GM10847 (cell line): ENCODE data around the gene SDK1.

Experiments
- POLR2A ChIP-seq: IDR thresholded peaks from 2 replicates; pipeline ENCODE4 v1.6.1; 2011; ENCODE audit not compliant: insufficient read length; ENCODE audit errors: extremely low read depth

Gene SDK1

GRCh38 chr7:4144811-4145510 lies 843.9 kb downstream of the SDK1 start:
- TF ChIP-seq POLR2A: no peak

GRCh38 chr7:4145576-4145975 lies 844.5 kb downstream of the SDK1 start:
- no peak for TF ChIP-seq POLR2A

GRCh38 chr7:4147926-4148620 lies 847.0 kb downstream of the SDK1 start:
- no peak for TF ChIP-seq POLR2A

GRCh38 chr7:4149236-4149635 lies 848.2 kb downstream of the SDK1 start:
- TF ChIP-seq POLR2A: no peak

GRCh38 chr7:4149645-4150044 lies 848.6 kb downstream of the SDK1 start:
- no peak for TF ChIP-seq POLR2A

GRCh38 chr7:4150731-4151130 lies 849.7 kb downstream of the SDK1 start:
- no peak for TF ChIP-seq POLR2A

GRCh38 chr7:4151524-4151923 lies 850.5 kb downstream of the SDK1 start:
- TF ChIP-seq POLR2A: no peak

- TF ChIP-seq POLR2A: no peak
Measured at GRCh38 chr7:4151926-4152549, 851.0 kb downstream of the SDK1 start.

- no peak for TF ChIP-seq POLR2A
Measured at GRCh38 chr7:4154882-4155535, 854.0 kb downstream of the SDK1 start.

- no peak for TF ChIP-seq POLR2A
Measured at GRCh38 chr7:4156190-4156589, 855.1 kb downstream of the SDK1 start.

GRCh38 chr7:4157651-4158050 lies 856.6 kb downstream of the SDK1 start:
- TF ChIP-seq POLR2A: no peak

- no peak for TF ChIP-seq POLR2A
Measured at GRCh38 chr7:4158441-4159153, 857.5 kb downstream of the SDK1 start.

- no peak for TF ChIP-seq POLR2A
Measured at GRCh38 chr7:4159154-4159501, 858.1 kb downstream of the SDK1 start.

- TF ChIP-seq POLR2A: no peak
Measured at GRCh38 chr7:4159761-4160554, 858.9 kb downstream of the SDK1 start.
